Fibroblast of skin of scalp (primary cell): ENCODE measurements around the gene LMBR1L. TPM values are rescaled to one million over a fixed set of nuclear protein-coding genes. Genes with fewer than 3 reads are reported as not detected.
"Not testable (repeated sequence)": the region's sequence is repeated elsewhere in the genome, so short reads cannot be mapped to it uniquely, and the experiment has no call there.

Source experiments
- DNase-seq: peaks from one replicate; pipeline ENCODE4 v3.0.0-alpha.2; 2013
- polyA plus RNA-seq, 2 experiments: library from polyadenylated mRNA; unstranded; fragments of 120-200 nt; gene quantifications; one replicate each; pipeline ENCODE4 v1.2.1, GENCODE V29; 2013; ENCODE audit not compliant: insufficient read length in 2 of 2

Gene LMBR1L, protein sequence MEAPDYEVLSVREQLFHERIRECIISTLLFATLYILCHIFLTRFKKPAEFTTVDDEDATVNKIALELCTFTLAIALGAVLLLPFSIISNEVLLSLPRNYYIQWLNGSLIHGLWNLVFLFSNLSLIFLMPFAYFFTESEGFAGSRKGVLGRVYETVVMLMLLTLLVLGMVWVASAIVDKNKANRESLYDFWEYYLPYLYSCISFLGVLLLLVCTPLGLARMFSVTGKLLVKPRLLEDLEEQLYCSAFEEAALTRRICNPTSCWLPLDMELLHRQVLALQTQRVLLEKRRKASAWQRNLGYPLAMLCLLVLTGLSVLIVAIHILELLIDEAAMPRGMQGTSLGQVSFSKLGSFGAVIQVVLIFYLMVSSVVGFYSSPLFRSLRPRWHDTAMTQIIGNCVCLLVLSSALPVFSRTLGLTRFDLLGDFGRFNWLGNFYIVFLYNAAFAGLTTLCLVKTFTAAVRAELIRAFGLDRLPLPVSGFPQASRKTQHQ
- 43.9 TPM for polyA plus RNA-seq (2013, experiment 1 of 2; ENCODE audit: insufficient read length)
- polyA plus RNA-seq (2013, experiment 2 of 2; ENCODE audit: insufficient read length), result 35.5 TPM

DNA sequence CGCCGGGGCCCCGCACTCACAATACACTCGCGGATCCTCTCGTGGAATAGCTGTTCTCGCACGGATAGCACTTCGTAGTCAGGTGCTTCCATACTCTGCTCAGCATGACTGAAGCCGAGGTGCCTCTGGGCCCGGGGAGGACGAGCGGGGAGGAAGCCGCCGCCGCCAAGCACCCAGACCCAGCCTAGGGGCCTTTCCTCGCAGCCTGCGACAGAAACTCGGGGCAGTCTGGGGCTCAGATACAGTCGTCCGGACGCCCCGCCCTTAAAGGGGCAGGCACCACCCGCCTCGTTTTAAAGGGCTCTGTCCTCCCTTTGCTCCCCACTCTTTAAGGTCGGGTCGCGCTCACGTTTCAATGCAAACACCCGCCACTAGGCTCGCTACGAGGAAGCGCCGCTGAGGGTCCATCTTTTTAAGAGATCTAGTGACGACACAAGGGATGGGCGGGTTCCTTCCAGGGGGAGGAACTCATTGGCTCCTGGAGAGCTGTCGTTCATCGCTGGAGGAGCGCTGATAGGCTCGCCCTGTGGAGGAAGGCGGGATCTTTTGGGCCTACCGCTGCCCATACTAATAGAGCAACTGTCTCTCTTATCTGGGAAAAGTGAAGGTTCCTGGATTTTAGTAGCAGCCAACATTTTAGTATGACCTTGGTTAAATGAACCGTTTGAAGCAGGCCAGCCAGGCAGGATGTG lies at the start of gene LMBR1L:
Gene LMBR1L (minus strand): TSS at position 384 of the 692 bp plus-strand sequence. CDS start 292 bp downstream, at position 92.
- DNase-seq, result peak; percentile 99

DNA sequence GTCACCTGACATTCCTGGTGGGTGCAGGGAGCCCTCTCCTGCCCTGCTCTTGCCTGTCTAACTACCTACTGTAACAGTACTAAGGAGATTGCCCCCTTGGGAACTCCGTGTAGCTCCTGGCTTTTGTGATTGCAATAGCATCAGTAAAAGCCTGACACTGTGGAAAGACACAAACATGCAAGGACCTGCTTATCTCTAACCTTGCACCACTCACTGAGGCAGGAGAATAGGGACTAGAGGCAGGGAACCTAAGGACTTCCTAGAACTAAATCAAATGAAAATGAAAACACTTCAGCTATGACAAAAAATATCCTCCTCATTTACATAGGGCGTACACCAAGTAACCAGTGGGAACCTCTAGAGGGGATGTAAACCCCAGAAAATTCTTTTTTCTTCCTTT lies 49.8 kb upstream of the LMBR1L start:
- DNase-seq, result no peak

DNA sequence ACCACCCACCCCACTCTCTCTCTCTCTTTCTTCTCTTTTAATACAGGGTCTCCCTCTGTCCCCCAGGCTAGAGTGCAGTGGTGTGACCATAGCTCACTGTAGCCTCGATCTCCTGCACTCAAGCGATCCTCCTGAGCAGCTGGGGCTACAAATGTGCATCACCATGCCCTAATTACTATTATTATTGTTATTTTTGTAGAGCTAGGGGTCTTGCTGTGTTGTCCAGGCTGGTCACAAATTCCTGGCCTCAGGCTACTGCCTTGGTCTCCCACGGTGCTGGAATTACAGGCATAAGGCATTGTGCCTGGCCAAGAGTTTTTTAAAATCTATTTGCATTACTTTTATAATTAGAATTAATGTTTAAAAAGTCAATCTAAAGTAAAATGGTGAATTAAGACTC lies 43.6 kb upstream of the LMBR1L start:
- no peak for DNase-seq

DNA sequence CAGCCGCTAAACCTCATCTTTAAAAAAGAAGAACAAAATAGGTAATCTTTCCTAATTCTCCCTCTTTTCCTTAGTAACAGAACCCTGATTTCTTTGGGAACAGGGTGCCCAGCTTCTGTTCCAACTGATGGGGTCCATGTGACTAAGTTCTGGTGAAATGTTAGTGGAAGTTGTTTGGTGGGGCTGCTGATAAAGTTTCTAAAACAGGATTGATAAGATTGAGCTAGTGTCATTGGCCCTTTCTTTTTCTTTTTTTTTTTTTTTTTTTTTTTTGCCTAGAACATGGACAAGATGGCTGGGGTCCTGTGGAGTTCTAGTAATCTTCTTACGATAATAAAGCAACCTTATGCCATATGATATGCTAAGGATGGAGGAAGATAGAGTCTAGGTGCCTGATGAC lies 36.7 kb upstream of the LMBR1L start:
- no peak for DNase-seq

DNA sequence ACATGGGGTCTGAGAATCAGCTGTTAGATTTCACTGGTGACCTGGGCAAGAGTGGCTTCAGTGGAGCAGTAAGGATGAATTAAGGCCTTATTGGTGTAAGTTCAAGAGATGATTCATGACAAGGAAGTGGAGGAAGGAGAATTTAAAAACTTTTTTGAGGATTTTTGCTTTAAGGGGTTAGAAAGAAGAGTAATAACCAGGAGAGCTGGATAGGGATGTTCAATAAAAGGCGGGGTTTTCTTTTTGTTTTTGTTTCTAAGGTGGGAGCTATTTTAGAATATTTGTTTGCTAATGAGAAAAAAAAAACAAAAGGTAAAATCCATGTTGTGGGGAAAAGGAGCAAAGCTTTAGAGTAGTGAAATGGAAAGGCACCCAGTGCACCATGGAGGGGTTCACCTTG lies 35.8 kb upstream of the LMBR1L start:
- DNase-seq, result no peak

DNA sequence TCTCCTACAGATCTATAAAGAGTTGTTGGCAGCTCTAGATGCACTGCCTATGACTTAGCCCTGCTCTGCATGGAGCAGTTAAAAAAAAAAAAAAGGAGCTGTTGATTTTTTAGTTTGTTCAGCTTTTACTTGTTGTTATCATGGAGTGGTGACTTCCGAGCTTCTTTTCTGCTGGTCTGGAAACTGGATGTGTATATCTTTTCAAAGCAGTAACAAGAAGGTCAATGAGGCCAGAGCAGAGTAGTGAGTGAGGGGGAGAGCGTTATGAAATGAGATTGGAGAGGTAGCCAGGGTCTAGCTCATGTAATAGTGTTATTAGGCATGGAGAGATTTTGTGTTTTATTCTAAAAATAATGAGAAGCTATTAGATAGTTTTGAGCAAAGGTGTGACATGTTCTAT lies 33.7 kb upstream of the LMBR1L start:
- DNase-seq, result no peak

DNA sequence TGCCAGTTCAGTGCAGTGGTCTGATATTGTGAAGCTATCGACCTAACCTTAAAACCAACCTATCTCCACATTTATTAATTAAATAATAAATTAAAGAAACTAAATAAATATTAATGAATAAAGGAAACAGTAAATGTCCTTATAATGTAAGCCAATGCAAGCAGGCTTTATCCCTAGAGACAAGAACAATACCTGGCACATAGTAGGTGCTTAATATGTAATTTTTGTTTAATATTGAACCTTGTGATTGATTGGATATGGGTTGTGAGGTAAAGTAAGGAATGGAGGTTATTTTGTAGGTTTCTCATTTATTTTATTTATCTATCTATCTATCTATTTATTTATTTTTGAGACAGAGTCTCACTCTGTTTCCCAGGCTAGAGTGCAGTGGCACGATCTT lies 28.4 kb upstream of the LMBR1L start:
- no peak for DNase-seq

DNA sequence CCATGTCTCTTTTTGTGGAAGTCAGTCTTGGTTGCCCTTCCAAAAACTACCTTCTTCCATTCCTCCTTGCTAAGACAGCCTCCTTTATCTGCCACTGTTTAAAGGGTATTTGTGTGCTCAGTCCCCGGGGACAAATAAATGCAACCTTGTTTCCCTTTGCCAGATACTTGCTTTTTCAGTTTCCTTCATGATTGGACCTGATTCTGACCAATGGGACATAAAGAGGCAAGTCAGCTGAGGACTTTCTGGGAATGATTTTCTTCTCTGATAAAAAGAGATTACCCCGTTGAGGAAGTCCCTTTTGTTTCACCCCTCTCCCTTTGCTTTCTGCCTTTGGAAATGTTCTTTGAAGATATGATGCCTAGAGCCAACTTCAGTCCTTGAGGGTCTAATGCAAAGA lies 27.9 kb upstream of the LMBR1L start:
- DNase-seq, result no peak

DNA sequence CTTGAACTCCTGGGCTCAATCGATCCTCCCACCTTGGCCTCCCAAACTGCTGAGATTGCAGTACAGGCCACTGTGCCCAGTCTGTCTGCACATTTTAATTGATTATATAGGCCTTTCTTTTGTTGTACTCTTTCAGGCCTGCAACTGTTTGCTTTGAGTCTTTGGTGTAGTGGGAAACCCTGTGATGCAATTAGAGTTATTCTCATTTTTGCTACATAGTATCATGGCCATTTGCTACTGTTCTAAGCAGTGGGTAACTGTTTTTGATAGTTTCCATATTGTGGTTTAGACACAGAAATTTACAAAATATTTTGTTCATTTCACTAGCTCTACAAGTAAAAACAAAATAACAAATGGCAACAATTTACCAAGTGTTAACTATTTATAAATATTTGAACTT lies 26.8 kb upstream of the LMBR1L start:
- DNase-seq, result no peak

DNA sequence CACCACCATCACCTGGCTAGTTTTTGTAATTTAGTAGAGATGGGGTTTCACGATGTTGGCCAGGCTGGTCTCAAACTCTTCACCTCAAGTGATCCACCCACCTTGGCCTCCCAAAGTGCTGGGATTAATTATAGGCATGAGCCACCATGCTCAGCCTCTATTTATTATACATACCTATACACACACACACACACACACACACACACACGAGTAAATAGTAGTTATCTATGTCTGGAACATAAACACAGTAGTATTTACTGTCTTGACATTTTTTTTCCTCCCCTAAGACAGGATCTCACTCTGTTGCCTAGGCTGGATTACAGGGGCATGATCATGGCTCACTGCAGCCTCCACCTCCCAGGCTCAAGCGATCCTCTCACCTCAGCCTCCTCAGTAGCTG lies 26.4 kb upstream of the LMBR1L start:
- not testable (repeated sequence) for DNase-seq

DNA sequence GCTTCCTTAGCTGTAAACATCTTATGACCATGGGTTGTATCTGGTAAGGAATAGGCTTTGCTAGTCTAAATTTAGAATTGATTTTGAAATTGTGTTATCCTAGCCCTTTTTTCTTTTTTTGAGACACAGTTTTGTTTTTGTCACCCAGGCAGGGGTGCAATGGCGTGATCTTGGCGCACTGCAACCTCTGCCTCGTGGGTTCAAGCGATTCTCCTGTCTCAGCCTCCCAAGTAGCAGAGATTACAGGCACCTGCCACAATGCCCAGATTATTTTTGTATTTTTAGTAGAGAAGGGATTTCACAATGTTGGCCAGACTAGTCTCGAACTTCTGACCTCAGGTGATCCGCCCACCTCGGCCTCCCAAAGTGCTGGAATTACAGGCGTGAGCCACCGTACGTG lies 22.9 kb upstream of the LMBR1L start:
- no peak for DNase-seq

DNA sequence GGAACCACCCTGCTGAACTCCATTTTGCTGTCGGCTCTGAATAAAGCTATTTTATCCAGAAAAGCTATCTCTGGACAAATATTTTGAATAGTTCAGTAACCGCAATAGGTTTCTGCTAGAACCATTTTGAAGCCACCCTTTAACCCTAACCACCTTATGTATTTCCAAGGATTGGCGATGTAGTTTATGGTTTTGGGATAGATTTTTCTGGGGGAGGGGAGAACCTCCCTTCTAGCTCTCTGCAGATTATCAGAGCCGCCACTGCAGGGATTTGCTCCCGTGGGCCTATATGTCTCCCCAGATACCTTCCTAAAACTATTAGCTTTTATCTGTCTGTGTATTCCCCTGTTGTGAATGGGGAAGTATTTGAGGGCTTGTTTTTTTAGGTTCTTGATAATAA lies 22.4 kb upstream of the LMBR1L start:
- DNase-seq, result no peak

DNA sequence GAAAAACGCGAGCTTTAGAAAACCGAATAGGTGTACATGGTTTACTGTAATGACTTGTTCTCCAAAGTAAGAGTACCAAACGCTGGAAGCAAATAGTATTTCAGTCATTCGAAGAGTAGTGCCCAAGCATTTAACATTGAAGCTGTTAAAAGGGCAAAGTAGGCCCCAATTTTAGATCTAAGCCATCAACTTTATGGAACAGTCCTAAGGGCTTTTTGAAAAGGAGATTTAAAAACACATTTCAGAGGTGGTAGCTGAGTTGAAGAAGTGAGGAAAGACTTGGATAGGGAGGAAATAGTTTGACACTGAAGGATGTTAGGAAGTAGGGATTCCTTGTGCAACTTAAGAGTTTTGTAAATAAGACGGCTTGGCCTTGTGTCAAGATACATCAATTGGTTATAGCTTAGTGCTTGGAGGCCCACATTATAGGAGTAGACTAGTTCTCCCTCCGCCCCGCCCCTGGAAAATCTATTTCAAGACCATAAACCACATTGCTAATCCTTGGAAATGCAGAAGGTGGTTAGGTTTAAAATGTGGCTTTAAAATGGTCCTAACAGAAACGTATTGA lies 21.3 kb upstream of the LMBR1L start:
- peak; percentile 63 for DNase-seq

DNA sequence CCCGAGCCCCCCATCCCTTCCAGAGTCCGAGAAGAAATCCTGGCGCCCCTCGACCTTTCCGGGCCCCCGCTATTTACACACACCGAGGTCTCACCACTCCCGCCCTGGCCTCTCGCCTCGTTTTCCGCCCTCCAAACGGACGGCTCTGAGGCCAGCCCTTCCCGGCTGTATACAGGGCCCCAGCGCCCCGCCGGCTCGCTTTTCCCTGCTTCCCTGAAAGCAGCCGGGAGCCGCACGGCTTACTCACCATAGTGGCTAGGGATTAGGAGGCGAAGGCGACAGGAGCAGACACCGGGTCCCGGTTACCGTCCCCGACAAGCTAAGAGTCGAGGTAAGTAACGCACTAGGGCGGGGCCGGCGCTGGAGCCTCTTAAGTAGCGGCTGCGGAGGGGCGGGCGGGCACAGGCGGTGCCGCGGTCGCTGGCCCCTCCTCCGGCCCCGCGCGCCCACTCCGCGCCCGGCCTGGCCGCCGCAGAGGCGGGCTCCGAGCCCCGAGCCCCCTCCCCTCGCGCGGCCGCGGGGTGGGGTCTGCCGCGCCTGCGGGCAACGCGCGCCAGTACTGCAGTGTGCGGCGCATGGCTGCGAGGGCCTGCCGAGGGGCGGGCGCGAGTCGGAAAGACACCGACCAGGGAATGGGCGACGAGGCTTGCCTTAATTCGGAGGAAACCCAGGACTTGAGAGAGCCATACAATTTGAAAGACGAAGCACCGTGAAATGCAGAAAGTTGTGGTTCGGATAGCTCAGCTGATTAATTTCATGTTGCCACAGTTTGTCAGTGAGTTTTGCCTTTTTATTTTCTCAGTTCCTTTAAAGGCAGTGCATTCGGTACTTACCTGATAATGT lies 20.6 kb upstream of the LMBR1L start, which contains the start of gene TUBA1B:
Gene TUBA1B (minus strand): TSS at position 345 of the 843 bp plus-strand sequence. CDS start 95 bp downstream, at position 250.
- DNase-seq, result peak; percentile 93

DNA sequence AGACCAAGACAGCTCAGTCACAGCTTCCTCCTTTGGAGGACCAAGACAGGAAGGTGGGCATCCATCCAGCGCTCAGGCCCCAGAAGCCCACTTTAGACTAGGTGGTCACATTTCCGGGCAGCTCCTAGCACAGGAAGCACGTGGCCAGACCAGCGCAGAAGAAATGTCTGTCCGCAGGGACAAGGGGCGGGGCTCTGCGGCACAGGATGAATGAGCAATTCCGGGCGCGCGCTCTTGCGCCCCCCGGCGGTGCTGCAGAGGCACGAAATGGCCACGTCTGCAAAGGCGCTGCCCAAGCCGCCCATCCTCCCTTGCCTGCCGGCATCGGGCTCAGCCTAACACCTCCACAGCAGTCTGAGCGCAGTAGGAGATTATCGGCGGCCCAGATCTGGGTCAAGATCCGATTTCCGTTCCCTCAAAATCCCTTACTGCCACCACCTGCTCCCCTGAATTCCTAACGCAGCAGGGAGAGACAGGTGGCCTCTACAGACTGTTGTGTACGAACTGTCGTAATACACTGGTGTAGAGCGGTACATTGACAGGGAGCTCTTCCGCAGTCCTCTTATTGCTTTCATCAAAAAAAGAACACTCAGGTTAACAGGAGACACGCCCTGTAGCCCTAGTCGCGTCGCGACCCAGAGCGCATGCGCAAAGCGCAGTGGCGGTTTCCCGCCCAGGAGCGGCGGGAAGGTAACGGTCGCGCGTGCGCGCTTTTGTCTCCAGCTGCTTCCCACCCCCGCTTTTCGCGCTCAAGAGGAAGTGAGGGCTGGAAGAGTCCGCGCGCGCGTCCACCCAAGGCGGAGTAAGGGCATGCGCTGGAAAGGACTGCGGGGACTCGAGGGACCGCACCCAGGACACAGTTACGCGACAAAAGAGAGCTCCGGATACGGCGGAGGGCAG lies 19.8 kb upstream of the LMBR1L start:
- DNase-seq, result peak; percentile 95

DNA sequence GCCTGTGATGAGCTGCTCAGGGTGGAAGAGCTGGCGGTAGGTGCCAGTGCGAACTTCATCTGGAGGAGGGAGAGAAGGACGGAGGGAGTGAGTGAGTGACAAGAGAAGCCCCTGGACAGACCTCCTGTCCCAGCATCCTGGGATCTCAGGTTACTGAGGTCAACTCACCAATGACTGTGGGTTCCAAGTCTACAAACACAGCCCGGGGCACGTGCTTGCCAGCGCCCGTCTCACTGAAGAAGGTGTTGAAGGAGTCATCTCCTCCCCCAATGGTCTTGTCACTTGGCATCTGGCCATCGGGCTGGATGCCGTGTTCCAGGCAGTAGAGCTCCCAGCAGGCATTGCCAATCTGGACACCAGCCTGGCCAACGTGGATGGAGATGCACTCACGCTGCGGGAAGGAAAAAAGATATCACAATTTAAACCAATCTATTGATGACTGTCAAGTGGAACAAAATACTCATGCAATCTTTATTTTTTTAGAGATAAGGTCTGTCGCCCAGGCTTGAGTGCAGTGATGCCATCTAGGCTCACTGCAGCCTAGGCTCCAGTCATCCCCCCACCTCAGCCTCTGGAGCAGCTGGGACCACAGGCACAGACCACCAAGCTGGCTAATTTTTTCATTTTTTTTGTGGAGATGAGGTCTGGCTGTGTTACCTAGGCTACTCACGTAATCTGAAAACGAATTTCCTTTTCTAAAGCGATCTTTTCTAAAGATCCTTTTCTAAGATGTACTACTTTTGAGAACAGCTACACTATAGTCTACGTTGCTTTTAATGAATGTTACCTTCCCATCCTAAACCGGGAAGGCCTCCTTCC lies 18.9 kb upstream of the LMBR1L start:
- no peak for DNase-seq

DNA sequence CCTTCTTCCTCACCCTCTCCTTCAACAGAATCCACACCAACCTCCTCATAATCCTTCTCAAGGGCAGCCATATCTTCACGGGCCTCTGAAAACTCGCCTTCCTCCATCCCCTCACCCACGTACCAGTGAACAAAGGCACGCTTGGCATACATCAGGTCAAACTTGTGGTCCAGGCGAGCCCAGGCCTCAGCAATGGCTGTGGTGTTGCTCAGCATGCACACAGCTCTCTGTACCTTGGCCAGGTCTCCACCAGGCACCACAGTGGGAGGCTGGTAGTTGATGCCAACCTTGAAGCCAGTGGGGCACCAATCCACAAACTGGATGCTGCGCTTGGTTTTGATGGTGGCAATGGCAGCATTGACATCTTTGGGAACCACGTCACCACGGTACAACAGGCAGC lies 17.3 kb upstream of the LMBR1L start:
- not testable (repeated sequence) for DNase-seq

DNA sequence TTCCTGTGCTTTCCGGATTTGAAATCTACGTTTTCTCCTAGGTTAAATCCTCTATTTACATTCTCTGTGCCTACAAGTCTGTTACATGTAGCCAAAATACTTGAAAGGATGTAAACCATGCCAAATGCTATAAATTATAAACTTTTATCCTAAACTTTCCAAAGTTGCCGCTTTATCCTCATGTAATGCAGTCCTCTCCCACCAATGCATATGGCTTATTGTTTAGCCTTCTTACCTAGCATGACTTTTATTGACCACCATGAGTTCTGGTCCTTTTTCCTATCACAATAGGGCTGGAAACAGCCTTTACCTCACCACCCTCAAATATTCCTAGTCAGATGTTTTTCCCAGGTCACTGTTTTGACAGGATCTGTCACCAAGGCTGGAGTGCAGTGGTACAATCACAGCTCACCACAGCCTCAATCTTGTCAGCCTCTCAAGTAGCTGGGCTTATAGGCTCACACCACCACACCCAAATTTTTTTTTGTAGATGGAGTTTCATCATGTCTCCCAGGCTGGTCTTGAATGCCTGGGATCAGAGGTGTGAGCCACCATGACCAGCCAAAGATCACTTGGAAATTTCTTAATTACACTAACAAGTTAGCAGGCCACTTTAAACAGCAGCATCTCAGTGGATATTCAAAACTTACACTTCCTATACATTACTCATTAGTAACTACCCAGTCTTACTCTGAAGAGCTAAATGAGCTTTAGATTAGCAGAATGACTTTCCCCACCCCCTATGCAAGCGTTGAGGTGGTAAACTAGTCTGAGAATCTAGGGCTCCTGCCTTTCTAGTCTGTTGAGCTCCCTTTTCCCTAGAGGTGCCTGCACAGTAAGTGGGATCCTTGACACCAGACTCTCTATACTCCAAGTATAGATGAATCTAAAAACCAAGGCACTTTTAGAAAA lies 16.5 kb upstream of the LMBR1L start:
- peak; percentile 21 for DNase-seq

DNA sequence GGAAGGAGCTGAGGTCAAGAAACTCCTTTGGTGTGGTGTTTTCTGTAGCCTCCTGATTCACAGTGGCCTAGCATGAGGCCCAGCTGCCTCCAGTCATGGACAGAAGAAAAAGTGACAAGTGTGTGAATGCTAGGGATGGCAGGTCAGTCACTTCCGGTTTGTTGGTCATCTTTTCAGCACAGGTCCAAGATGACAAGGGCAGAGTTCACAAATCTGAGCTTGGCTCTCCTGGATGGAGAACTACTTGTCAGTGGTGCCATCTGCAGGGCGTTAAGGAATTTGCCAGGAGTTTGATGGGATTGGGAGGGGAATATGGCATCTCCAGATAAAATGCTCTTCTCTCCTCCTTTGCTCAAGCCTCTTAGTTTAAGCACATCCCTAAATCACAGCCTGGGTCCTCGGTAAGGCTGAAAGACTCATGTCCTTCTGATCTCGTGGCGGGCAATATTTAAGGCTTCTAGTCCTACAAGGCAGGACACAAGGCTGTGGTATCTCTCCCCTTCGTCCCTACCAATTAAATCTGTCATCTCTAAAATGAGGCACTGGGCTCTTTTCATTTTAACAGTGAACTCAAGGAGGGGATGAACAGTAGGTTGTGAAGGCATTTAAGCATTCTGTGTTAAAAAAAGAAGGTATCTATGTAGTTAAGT lies 10.5 kb upstream of the LMBR1L start:
- DNase-seq, result peak; percentile 65
